Measurements from ENCODE around the gene TLE3.

Gene TLE3

GRCh38 chr15:70082281-70082900 is 15.3 kb downstream of the TLE3 start:
- DNase-seq = no peak

- DNase-seq = no peak
These were observed 16.1 kb downstream of the TLE3 start for GRCh38 chr15:70081612-70082011.

GRCh38 chr15:70080347-70080746 is 17.4 kb downstream of the TLE3 start:
- no peak for DNase-seq

GRCh38 chr15:70079888-70080287 is 17.8 kb downstream of the TLE3 start:
- no peak for DNase-seq

- no peak for DNase-seq
These were observed 18.9 kb downstream of the TLE3 start for GRCh38 chr15:70078578-70079417.

GRCh38 chr15:70077188-70078147 is 20.2 kb downstream of the TLE3 start:
- DNase-seq = no peak

GRCh38 chr15:70074380-70074779 is 23.3 kb downstream of the TLE3 start:
- no peak for DNase-seq

GRCh38 chr15:70072479-70072878 is 25.2 kb downstream of the TLE3 start:
- no peak for DNase-seq

GRCh38 chr15:70071799-70072198 is 25.9 kb downstream of the TLE3 start:
- DNase-seq = no peak

GRCh38 chr15:70069716-70070115 is 28.0 kb downstream of the TLE3 start:
- no peak for DNase-seq

- DNase-seq = no peak
These were observed 28.7 kb downstream of the TLE3 start for GRCh38 chr15:70068783-70069565.

- no peak for DNase-seq
These were observed 30.0 kb downstream of the TLE3 start for GRCh38 chr15:70067681-70068080.

- DNase-seq = no peak
These were observed 30.7 kb downstream of the TLE3 start for GRCh38 chr15:70067011-70067410.

GRCh38 chr15:70066447-70066846 is 31.3 kb downstream of the TLE3 start:
- DNase-seq = no peak

- DNase-seq = no peak
These were observed 31.7 kb downstream of the TLE3 start for GRCh38 chr15:70066004-70066403.

- DNase-seq = no peak
These were observed 32.6 kb downstream of the TLE3 start for GRCh38 chr15:70065006-70065722.

- no peak for DNase-seq
These were observed 33.3 kb downstream of the TLE3 start for GRCh38 chr15:70064441-70064840.

GRCh38 chr15:70063980-70064379 is 33.7 kb downstream of the TLE3 start:
- no peak for DNase-seq

- DNase-seq = no peak
These were observed 34.3 kb downstream of the TLE3 start for GRCh38 chr15:70063261-70063925.

GRCh38 chr15:70062321-70062956 is 35.3 kb downstream of the TLE3 start:
- peak in 1 of 2 experiments; percentile 53 for DNase-seq

Measured in NCI-H524 (cell line).